Heart left ventricle (tissue), 16 donors: ENCODE results near the gene FAM234A. TPM values are rescaled to one million over a fixed set of nuclear protein-coding genes. Genes with fewer than 3 reads are reported as not detected.

Source experiments
- ATAC-seq, 4 donors: fragments of 200-7000 bp; cut with Tn5 transposase; one replicate each; pipeline ENCODE4 v1.9.1; 2020 to 2022; ENCODE audit warnings: moderate library complexity in 4 of 4, mild to moderate bottlenecking in 3 of 4, moderate number of reproducible peaks in 1 of 4
- DNase-seq, 5 donors: peaks; one replicate each; pipeline ENCODE4 v3.0.0-alpha.2; 2020
- H3K27ac ChIP-seq, 12 donors: fragments of 200-600 bp; sonication (generic) in 4 of 12; one replicate each; pipeline versions ENCODE4 v1.5.0 to v1.8.0; 2016 to 2022; ENCODE audit warnings: mild to moderate bottlenecking in 2 of 12
- H3K27me3 ChIP-seq, 9 donors: fragments of 200-600 bp; sonication (generic) in 2 of 9; one replicate each; pipeline versions ENCODE4 v1.5.1 to v1.8.0; 2016 to 2022; ENCODE audit warnings: mild to moderate bottlenecking in 3 of 9
- H3K36me3 ChIP-seq, 9 donors: fragments of 200-600 bp; sonication (generic) in 2 of 9; one replicate each; pipeline versions ENCODE4 v1.5.0 to v1.8.0; 2018 to 2022; ENCODE audit warnings: mild to moderate bottlenecking in 2 of 9
- H3K4me1 ChIP-seq, 12 donors: fragments of 200-600 bp; sonication (generic) in 4 of 12; one replicate each; pipeline versions ENCODE4 v1.5.0 to v1.8.0; 2016 to 2022; ENCODE audit warnings: mild to moderate bottlenecking in 3 of 12
- H3K4me3 ChIP-seq, 12 donors: fragments of 200-600 bp; sonication (generic) in 4 of 12; one replicate each; pipeline versions ENCODE4 v1.5.0 to v1.8.0; 2017 to 2022; ENCODE audit warnings: mild to moderate bottlenecking in 9 of 12, moderate library complexity in 4 of 12
- H3K9me3 ChIP-seq, 12 donors: fragments of 200-600 bp; sonication (generic) in 4 of 12; one replicate each; pipeline versions ENCODE4 v1.5.0 to v1.8.0; 2016 to 2022; ENCODE audit warnings: mild to moderate bottlenecking in 1 of 12
- CTCF ChIP-seq, 12 donors: fragments of 200-600 bp; sonication (generic) in 4 of 12; IDR thresholded peaks; one replicate each; pipeline versions ENCODE4 v1.5.0 to v1.8.0; 2018 to 2022; ENCODE audit warnings: antibody characterized with exemption in 12 of 12, mild to moderate bottlenecking in 5 of 12
- POLR2A ChIP-seq, 2 donors: fragments of 450-650 bp; IDR thresholded peaks; one replicate each; pipeline ENCODE4 v1.6.1; 2017; ENCODE audit warnings: antibody characterized with exemption in 2 of 2, mild to moderate bottlenecking in 2 of 2, moderate library complexity in 2 of 2
- WGBS, 4 donors: extraction: QIAGEN DNeasy Blood & Tissue Kit in 2 of 4; methylation state at CpG; one replicate each; pipeline versions ENCODE4 v1.1.5 to v1.1.7; 2013 to 2018; 5-methylcytosine and 5-hydroxymethylcytosine counted together
- intact Hi-C, 10 donors: fragments of 100-400 bp; cut with DNase I; formaldehyde crosslinking; loops; one replicate each; pipeline versions ENCODE4 v1.11.1 to v1.14.2; 2022
- polyA plus RNA-seq, 2 donors: library from polyadenylated mRNA; stranded (reverse); fragments of 200-250 nt; gene quantifications; one replicate each; pipeline ENCODE4 v1.2.3, GENCODE V29; 2013
- total RNA-seq, 9 donors: library from RNA; depleted of rRNA in 2 of 9; stranded (reverse); fragments of >200 nt in 2 of 9; fragmentation: NEBNext Ultra II Directional in 3 of 9; extraction: Animal tissue kit (Norgen Biotek cat#: 25700) in 3 of 9; gene quantifications; one replicate each; pipeline versions ENCODE4 v1.1.0 to v1.2.4, GENCODE V29; 2016 to 2023
- donor health status: ischemic (EF 13 %, LVEDD 7.1; RV severe dilation, severe dysfunction).
- donor health status: healthy with polysubstance abuse.
- donor health status: DM: no; HTN: yes; CAD: no.
- donor health status: DM: no; HTN: no; CAD: no.
- donor health status: ischemic (EF 25% LVEDD 6.9; RV normal size, moderate dysfunction).
- donor health status: ischemic (EF 25% LVEDD 5.7; RV mildly dilated, moderate dysfunction).
- donor health status: healthy.
- donor health status: DM: yes; HTN: yes; CAD: no.
- donor health status: ischemic (EF 35%, LVEDD 5.7; RV mildly dilated, moderate dysfunction).
- donor health status: nonischemic (EF 11% LVEDD 7.7; RV severe dilation, severe dysfunction).
- donor health status: DM: yes; HTN: yes; CAD: no.
- donor health status: PGD.
- donor health status: ischemic (EF 29% LVEDD 5.4; RV normal size, mild dysfunction).
- donor health status: nonischemic (EF 23%, LVEDD 6.1; RV moderate dilation, normal function).

Gene FAM234A
- total and polyA plus RNA-seq, 11 donors: 110 to 201 (median 146) TPM

GRCh38 chr16:259226-259625, 24.6 kb downstream of the FAM234A start:
- peaks cover 0 to 93% (median 78%) of the 10 kb centered on the region in 9 donors for H3K36me3 ChIP-seq
- 79 to 91% (median 87%) methylated on average over 10 of the region's 10 CpGs for WGBS, 4 donors

GRCh38 chr16:259814-260253, 25.2 kb downstream of the FAM234A start:
- Histone ChIP-seq H3K27me3 (no peaks in the 10 kb centered on the region), H3K27ac (no peak overlapping the region), H3K4me3 (no peak overlapping the region), H3K36me3 (peaks cover 0 to 92% (median 78%) of the 10 kb centered on the region in 9 donors), H3K4me1 (no peaks in the 10 kb centered on the region), H3K9me3 (no peaks in the 10 kb centered on the region)
- DNase-seq: no peak
- 87 to 95% (median 95%) methylated on average over 8 to 13 of the region's 13 CpGs for WGBS, 4 donors
- ATAC-seq: no peak
- TF ChIP-seq POLR2A (IDR thresholded peaks at IDR 0.05) (no peak), CTCF (IDR thresholded peaks at IDR 0.05) (no peak)
- intact Hi-C loops: no loop called here

More at GRCh38 chr16:259226-259625, 24.6 kb downstream of the FAM234A start:
- DNase-seq (no peak), ATAC-seq (no peak)
- Histone ChIP-seq H3K27me3 (no peaks in the 10 kb centered on the region), H3K4me1 (no peaks in the 10 kb centered on the region), H3K27ac (no peak overlapping the region), H3K4me3 (no peak overlapping the region), H3K9me3 (no peaks in the 10 kb centered on the region)
- intact Hi-C loops: no loop called here
- TF ChIP-seq POLR2A (IDR thresholded peaks at IDR 0.05) (no peak), CTCF (IDR thresholded peaks at IDR 0.05) (no peak)

- H3K4me3 ChIP-seq: no peak overlapping the region
- no peaks in the 10 kb centered on the region for H3K27me3 ChIP-seq
- H3K36me3 ChIP-seq: peaks cover 0 to 92% (median 77%) of the 10 kb centered on the region in 9 donors
- H3K4me1 ChIP-seq: no peaks in the 10 kb centered on the region
- no peaks in the 10 kb centered on the region for H3K9me3 ChIP-seq
- DNase-seq: no peak
- WGBS, 4 donors: 92 to 95% (median 94%) methylated on average over 17 to 19 of the region's 19 CpGs
- intact Hi-C loops: no loop called here
- no peak for ATAC-seq
- TF ChIP-seq CTCF (IDR thresholded peaks at IDR 0.05) (no peak), POLR2A (IDR thresholded peaks at IDR 0.05) (no peak)
- no peak overlapping the region for H3K27ac ChIP-seq
Measured at GRCh38 chr16:260326-260725, 25.7 kb downstream of the FAM234A start.

GRCh38 chr16:261031-261691, 26.5 kb downstream of the FAM234A start:
- 69 to 82% (median 80%) methylated on average over 28 of the region's 28 CpGs for WGBS, 4 donors
- intact Hi-C loops: no loop called here
- TF ChIP-seq POLR2A (IDR thresholded peaks at IDR 0.05) (no peak), CTCF (IDR thresholded peaks at IDR 0.05) (no peak)
- DNase-seq: no peak
- H3K27me3 ChIP-seq: no peaks in the 10 kb centered on the region
- peaks cover 0 to 85% (median 71%) of the 10 kb centered on the region in 9 donors for H3K36me3 ChIP-seq
- no peak overlapping the region for H3K4me3 ChIP-seq
- peak in 1 of 4 donors; percentile 5 for ATAC-seq
- no peaks in the 10 kb centered on the region for H3K4me1 ChIP-seq
- H3K27ac ChIP-seq: no peak overlapping the region
- no peaks in the 10 kb centered on the region for H3K9me3 ChIP-seq
